ENCODE measurements around the gene FIG4.

GRCh38 chr6:109738255-109738654, 47.2 kb downstream of the FIG4 start:
- TF ChIP-seq CTCF (IDR thresholded peaks at IDR 0.05) (no peak), POLR2A (IDR thresholded peaks at IDR 0.05) (no peak)

Measured in vagina (tissue), 2 donors.